GM18498 (cell line): ENCODE measurements around the gene KCNQ1.
A peak's percentile ranks its signal among the peaks of the same experiment; 100 is the strongest.

Experiments
- ATAC-seq: cut with Tn5 transposase; IDR thresholded peaks from one replicate; pipeline ENCODE4 v1.9.1; 2021; ENCODE audit warnings: mild to moderate bottlenecking, moderate library complexity; ENCODE audit not compliant: unreplicated experiment

Gene KCNQ1

DNA sequence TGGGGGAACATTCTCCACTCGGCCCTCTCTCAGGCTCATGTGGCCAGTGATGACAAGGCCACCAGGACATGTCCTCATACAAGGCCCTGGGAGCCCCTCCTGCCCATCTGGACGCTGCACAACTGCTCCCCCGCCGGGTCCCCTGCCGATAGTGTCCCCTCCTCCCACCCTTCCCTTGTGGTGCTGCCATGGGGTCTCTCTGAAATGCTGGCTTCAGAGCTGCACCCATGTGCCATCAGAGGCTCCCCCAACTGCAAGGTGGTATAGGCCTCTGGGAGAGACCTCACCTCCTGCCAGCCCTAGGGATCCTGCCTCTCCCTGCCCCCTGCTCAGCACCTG is 142.0 kb downstream of the KCNQ1 start:
- ATAC-seq: no peak

DNA sequence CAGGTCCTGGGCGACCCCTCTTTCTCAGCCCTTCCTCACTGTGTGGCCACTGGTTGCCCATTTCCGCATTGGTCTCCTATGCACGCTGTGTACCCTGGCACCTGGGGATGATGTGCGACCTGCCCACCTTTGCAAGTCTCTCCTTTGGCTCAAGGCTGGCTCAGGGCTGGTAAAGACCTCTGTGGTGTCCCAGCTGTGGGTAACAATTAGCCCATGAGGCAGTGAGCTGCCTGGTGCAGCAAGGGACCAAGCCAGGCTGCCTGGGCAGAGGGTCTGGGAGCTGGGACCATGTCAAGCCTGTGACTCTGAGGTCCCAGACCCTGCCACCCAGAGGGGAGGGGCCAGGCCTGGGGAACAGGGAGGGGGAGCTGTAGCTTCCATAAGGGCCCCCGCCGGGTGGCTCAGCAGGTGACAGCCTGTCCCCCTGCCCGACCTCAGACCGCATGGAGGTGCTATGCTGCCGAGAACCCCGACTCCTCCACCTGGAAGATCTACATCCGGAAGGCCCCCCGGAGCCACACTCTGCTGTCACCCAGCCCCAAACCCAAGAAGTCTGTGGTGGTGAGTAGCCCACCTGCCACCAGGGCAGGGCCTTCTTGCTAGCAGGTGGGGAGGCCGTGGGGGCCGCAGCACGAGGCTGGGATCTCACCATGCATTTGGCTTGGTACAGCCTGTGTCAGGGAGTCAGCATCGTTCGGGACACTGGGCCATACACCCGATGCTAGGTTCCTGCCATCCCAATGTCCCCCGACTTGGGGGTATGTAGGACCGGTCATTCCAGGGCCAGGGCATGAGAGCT is 142.5 kb downstream of the KCNQ1 start:
- no peak for ATAC-seq

DNA sequence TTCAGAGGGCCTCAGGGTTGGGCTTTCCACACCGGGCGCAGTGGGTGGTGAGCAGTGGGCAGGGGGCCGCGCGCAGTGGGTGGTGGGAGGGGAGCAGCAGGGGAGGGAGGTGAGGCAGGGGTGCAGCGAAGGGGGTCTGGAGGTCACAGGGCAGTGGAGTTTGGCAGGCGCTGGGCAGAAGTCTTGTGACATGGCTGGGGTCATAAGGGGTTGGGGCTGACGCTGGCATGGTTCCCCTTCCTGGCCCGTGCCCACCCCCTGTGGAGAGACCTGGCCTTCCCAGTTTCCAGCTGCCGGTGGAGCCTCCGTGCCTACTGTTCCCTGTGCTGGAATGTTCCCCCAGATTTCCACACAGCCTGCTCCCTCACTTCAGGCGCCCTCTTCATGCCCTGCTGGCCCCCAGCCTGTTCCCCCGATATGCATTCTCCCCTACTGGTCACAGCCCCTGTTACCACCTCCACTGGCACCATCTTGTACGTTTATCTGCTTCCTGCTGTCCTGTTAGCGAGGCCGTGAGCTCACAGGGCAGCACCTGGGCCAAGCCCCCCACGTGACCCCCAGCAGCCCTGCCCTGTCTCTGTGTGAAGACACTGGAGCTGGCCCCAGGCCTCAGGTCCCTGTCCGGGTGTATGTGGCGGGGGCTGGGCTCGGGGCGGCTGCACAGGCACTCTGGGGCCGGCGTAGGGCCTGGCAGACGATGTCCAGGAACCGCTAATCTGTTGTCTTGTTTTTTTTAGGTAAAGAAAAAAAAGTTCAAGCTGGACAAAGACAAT is 143.4 kb downstream of the KCNQ1 start:
- ATAC-seq: no peak

DNA sequence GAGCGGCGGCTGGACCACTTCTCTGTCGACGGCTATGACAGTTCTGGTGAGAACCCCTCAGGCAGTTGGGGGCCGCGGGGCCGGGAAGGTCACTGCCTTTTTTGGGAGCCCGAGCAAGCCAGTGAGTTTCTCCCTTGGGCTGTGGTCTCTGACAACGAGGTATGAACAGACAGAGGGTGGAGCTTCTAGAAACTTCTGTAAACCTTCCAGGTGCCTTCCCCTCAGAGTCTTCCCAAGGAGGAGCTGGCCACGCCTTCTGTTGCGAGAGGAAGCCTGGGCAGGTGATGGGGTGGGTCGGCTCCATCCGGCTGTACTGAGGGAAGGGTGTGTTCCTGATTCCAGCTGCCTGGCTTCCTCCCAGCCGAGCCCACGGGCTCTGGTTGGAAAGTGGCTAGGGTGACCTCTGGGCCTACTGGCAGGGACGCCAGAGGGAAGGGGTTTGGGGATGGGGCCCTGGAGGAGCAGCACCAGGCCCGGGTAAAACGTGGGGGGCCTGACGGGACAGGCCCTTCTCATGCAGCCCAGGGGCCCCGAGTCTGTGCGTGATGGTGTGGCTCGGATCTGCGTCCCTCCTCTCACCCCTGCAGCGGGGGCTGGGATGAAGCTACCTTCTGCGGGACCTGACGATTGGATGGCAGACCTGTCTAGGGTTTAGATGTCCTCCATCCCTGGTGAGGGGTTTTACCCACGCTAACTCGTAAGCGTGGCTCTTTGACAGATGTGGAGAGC is 144.2 kb downstream of the KCNQ1 start:
- no peak for ATAC-seq

DNA sequence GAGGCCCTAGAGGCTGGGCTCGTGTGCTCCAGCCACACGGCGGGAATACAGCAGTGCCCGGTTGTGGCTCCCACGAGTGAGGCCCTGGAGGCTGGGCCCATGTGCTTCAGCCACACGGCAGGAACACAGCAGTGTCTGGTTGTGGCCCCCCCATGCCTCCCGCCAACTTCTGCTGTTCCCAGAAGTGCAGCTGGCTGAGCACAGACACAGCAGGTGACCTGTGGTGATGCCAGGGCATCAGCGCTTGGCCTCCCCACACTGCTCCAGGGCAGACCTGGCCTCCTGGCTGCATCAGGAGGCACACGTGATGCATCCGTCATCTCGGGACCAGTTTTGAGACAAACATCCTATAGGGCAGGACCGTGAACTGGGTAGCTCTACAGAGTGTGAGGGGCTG is 144.7 kb downstream of the KCNQ1 start:
- no peak for ATAC-seq

DNA sequence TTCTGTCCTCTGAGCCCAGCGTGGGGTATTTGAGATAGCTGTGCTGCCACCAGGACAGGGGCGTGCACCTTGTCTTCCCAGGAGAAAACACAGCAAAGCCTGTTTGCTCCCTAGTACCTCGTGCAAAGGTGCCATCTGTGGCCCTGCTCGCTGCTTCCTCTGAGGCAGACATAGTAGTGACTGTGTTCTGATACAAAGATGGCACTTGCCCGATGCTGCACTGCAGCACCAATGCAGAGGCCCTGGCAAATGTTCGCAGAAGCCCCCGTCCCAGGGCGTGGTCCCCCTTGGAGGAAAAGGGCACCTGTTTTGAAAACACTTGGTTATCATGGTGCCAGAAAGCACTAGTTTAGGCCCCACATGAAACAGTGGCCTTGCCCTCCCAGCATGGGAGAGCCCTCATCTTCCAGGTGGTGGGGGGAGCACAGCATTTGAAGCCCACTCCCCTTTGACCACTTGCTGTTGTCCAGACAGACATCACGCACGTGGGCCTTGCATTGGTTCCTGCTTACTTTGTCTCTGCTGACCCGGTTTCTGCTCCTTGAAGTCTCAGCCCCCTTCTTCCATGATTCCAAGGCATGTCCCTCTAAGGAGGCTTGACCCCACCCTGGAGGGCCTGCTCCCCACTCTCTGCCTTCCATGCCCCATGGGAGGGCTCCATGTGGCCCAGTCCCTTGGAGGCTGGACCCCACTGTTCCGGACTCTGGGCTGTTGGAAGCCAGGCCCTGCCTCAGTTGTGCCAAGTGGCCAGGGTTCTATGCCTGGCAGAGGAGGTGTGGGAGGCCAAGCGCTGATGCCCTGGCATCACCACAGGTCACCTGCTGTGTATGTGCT is 145.5 kb downstream of the KCNQ1 start:
- no peak for ATAC-seq

DNA sequence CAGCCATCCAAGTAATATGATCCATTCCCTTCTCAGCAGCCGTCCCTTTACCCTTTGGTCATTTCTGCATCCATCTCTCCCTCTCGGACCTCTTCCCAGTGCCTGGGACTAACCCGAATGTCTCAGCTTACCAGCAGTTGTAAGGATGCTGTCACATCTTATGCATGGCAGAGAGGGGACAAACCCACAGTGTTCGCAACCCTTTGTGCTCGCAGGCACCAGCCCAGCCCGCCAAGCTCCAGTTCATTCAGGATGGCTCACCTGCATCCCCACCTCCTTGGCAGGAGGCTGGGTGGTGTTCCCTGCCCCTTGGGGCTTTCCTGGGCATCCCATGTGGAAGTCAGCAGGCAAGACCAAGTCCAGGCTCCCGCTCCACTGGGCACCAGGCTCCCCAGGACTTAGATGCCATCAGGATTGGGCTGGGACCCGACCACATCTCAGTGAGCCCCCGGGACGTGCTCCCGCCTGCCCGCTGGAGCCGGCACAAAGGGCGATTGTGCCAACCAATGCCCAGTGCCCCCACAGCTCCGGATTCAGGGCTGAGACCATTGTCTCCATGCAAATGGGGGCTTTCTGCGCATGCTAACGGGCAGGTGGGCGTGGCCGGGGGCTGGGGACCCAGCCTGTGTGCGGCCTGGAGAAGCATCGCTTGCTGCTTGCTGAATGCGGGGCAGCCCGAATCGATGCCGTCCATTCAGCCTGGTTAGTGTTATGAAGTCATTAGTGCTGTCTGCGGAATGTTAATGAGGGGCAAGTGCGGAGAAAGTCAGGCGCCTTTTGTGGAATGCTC is 146.4 kb downstream of the KCNQ1 start:
- no peak for ATAC-seq

DNA sequence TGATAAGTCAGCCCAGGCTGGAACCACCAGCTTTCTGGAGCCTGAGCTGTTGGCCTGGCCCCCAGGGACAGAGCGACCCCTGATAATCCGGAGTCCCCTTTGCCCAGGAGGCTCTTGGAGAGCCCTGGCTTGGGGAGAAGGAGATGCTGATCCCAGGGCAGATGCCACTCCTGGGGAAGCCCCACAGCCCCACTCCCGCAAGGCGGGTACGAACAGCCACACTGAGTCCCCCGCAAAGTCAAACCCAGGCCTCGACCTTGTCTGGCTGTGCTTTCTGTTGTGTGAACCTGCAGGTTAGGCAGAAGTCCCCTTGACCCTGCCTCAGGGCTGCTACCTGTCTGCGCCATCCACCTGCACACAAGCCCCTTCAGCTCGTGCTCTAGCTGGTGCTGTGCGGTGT is 147.0 kb downstream of the KCNQ1 start:
- no peak for ATAC-seq

DNA sequence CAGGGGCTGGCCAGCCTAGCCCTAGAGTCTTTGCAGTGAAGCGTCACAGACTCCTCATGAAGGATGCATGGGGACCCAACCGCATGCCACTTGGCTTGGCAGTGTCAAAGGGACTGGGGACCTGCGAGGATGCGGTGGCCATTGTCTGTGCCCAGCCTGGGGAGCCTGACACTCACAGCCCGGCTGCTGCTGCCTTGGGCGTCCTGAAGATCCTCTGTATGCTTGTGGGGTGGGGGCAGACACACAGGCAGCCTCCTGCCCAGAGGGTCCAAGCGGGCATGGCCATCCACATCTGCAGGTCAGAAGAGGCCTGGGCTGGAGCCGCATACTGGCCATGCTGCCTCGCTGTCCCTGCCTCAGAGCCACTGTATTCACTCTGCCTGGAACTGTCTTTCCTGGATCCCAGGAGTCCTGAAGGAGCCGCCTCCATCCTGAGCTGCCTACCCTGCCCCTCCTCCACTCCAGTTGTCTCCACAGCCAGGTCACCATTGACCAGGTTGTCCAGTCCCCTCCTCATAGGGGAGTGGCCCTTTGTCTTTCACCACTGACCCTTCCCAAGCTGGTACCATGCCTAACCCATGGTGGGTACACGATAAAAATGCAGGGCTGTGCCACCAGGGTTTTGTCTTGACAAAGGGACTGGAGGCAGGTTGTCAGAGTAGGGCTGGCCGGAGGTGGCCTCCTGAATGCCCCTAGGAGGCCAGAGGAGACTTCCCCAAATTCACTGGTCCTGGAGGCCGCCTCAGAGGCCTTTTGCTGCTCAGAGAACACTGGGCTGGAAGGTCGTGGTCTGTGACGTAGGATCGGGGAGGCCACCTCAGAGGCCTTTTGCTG is 148.0 kb downstream of the KCNQ1 start:
- ATAC-seq: no peak

DNA sequence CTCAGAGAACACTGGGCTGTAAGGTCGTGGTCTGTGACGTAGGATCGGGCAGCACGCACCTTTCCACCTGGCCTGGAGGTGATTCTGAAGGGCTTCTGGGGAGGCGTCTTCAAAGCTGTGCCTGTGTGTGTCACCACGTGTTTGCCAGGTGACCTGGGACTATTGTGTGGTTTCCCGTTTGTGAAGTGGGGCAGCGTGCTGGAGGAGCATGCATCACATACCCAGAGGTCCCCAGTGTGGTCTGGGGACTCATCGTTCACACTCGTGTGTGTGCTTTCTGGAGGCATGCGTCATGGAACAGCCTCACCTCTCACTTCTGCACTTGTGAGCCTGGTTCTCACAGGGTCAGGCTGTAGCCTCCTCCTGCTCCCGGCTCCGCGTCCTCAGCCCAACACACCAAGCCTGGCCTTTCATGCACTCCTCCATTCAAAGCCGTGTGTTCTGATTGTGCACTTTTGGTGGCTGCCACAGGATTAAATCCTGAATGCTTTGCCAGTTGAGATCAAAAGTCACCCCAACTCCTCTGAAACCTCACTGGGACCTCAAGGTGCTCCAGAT is 148.7 kb downstream of the KCNQ1 start:
- ATAC-seq: no peak

DNA sequence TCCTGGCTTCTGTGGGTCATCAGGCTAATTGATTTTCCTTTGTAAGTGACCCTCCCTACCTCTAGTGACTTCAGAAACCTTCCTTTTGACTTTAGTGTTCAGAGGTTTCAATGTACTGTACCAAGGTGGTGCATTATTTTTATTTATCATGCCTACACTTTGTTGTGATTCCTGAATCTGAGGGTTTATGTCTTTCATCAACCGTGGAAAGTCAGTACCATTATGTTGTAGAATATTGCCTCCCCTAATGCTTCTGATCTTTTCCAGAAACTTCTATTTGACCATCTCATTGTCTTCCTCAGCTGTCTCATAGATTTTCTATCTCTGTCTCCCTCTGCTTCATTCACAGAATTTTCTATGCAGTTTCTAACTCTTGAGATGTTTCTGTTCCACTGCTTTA is 149.5 kb downstream of the KCNQ1 start:
- no peak for ATAC-seq

DNA sequence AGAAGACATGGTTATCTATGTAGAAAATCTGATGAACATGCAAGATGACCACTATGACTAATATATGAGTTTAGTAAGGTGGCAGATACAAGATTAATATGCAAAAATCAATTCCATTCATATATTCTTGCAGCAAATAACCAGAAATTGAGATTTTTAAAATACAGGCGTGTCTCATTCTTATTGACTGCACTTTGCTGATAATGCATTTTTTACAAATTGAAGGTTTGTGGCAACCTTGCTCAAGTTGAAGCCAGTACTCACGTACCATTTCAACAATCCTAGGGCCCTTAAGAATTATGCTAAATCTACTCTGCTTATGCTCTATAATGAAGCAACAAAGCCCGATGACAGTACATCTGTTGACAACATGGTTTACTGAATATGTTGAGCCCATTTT is 150.4 kb downstream of the KCNQ1 start:
- ATAC-seq: no peak

DNA sequence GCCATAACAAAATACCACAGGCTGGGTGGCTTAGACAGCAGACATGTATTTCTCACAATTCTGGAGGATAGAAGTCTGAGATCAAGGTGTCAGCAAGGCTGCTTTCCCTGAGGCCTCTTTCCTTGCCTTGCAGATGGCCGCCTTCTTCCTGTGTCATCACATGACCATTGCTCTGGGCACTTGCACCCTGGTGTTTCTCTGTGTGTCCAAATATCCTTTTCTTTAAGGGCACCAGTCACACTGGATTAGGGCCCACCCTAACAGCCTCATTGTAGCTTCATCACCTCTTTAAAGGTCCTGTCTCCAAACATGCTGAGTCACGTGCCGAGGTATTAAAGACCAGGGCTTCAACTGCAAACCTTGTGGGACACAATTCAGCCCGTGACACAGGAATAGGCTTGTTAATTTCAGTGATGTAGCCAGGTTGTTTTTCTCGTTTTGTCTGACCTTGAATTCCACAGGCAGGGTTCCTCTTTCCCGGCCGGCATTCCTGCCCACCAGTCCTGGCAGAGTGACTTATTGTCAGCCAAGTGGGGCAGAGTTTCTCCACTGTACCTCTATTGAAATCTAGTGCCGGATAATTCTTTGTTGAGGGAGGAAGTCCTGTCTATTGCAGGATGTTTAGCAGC is 154.9 kb downstream of the KCNQ1 start:
- ATAC-seq: no peak

DNA sequence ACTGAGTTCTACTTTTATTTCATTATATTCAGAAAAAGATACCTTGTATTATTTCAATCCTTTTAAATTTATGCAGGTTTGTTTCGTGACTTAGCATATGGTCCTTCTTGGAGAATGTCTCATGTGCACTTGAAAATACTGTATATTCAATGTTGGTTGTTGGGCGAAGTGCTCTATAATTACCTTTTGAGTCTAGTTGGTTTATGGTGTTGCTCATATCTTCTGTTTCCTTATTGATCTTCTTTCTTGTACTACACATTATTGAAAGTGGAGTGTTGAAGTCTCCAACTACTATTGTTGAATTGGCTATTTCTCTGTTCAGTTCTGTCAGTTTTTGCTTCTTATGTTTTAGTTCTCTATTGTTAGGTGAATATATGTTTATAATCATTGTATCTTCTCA is 164.5 kb downstream of the KCNQ1 start:
- no peak for ATAC-seq

DNA sequence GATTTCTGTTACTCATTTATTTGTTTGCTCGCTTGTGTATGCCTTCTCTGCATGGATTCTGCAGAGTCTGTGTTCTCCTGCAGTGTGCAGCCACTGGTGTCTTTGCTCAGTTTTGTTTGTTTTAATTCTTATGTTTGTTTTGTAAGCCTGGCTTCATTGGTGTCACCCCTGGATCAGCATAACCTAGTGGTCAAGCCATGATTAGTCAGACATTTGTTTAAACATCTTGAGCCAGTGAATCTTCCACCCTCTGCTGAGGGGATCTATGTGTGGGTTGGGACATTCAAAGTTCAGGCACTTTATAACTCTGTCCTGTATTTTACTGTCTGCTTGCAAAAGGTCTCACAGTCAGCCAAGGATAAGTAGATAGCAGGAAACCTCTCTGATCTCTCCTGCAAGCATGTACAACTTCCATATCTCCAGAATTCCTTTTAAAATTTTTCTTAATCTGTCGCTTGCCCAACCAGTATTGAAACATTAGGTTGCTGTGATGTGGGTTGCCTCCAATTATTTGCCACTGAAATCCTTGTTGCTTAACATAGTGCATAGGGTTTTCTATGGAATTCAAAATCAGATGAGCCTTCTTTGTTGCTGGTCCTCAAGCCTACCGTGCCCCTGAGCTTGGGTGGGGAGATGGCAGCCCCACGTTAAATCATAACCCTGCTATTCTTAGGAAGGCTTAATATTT is 168.2 kb downstream of the KCNQ1 start:
- ATAC-seq: no peak

DNA sequence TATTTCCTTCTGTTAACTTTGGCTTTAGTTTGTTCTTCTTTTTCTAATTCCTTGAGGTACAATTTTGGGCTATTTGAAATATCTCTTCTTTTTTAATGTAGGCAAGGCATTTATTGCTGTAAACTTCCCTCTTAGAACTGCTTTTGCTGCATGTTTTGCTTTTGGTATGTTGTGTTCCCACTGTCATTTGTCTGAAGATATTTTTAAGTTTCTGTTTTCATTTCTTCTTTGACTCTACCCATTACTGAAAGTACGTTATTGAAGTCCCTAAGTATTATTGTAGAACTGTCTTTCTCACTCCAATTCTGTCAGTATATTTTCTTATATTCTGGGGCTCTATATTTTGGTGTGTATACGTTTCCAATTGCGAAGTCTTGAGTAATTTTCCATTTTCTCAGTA is 177.1 kb downstream of the KCNQ1 start:
- peak; percentile 72 for ATAC-seq

DNA sequence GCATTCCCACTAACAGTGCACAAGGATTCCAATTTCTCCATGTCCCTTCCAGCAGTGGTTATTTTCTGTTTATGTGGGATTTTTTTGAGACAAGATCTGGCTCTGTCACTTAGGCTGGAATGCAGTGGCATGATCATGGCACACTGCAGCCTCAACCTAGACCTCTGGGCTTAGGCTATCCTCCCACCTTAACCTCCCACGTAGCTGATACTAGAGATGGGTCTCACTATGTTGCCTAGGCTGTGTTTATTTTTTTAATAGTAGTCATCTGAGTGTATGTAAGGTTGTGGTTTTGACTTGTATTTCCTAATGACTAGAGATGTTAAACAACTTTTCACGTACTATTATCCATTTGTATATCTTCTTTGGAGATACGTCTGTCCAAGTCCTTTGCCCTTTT is 180.4 kb downstream of the KCNQ1 start:
- no peak for ATAC-seq

DNA sequence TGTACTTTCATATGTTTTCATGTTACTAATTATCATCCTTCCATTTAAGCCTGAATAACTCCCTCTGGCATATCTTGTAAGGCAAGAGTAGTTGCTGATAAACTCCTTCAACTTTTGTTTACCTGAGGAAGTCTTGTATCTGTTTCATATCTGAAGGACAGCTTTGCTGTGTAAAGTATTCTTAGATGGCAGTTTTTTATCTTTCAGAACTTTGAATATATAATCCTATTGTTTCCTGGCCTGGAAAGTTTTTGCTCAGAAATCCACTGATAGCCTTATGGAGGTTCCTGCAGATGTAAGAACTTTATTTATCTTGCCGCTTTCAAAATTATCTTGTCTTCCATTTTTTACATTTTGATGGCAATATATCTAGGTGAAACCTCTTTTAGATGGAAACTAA is 185.9 kb downstream of the KCNQ1 start:
- ATAC-seq: no peak
